Esophagus mucosa (tissue), 1 donor: Measurements from ENCODE around the gene ITPR1. TPM values are rescaled to one million over a fixed set of nuclear protein-coding genes. Genes with fewer than 3 reads are reported as not detected.

Experiments
- ATAC-seq: fragments of 200-7000 bp; cut with Tn5 transposase; one replicate; pipeline ENCODE4 v1.9.1; 2020
- total RNA-seq: library from RNA; stranded (reverse); gene quantifications from one replicate; pipeline ENCODE4 v1.2.4, GENCODE V29; 2023
- donor health status: DM: yes; HTN: yes; CAD: no.

ITPR1 gene
- total RNA-seq, 1 donor from 2014 or later = 12.7 TPM

DNA sequence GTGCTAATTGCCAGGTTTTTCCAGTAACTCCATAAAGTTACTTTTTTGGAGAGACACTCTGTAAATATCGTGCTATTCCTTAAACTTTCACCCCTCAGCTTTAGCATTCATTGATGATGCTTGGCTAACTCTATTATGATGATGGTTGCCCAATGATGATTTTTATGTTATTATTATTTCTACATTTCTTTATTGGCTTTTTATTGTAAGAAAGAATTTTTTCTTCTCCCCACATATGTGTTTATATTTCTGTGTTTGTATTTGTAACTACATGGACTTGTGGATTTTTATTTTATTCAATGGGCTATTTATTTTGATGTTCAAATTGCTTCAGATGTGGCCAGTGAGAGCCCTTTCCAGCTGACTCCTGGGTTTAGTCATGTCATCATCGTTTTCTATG, 323.6 kb downstream of the ITPR1 start:
- ATAC-seq = no peak

DNA sequence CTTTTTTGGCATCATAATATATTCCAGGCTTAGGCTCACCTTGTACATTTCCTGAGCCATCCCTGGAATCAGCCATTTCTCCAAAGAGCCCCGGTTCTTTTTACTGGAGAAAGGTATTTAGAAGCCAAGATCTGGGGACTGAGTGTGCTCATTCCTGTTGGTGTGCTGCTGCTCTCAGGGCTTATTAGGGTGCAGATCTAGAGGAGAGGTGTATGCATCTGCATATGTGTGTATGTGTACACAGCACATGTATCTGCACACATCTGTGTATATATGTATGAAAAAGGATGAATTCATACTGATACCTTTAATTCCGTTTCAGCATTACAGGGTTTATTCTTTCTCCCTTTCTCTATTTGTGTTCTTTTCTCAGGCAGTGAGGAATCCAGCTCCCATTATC, 324.0 kb downstream of the ITPR1 start:
- no peak for ATAC-seq

DNA sequence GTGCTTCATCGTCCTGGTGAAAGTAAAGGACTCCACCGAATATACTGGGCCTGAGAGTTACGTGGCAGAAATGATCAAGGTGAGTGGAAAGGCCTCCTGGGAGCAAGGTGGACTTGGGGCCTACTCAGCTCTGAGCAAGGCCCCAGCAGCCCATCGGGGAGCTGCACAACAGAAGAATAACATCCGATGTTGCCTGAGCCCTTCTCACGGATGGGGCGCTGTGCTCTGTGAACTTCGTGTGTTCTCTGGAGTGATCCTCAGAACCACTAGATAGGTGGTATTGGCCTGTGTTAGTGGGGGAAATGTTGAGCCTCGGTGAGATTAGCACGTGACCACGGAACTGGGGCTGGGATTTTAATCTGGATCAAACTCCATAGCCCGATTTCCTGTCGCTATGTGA, 325.0 kb downstream of the ITPR1 start:
- no peak for ATAC-seq

DNA sequence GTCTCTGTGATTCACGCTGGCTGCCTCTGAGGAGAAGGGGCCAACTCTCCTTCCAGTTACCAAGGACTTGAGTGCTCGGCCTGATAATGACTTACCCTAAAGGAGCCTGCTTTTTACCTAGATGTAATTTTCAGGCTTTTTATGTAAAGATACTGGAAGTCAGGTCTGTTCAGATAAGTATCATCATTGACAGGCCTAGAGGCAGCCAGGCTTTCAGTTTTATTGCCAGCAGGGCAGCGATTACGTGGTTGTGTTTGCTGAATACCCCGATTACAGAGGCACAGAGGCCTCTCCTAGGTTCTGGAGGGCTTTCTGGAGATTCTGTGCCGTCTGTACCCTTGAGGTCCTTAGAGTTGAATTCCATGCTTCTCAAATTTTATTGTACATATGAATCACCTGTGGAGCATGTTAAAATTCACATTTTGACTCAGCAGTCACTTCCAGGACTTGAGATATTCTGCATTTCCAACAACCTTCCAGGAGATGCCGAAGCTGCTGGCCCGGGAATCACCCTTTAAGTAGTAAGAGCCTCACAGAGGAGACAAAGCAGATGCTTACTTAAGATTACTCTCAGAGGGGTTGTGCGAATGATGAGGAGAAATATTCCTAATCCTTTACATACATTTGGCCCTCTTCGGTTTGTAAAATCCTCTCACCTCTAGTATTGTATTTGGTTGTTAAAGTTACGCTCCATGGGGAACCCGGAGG, 326.0 kb downstream of the ITPR1 start:
- no peak for ATAC-seq

DNA sequence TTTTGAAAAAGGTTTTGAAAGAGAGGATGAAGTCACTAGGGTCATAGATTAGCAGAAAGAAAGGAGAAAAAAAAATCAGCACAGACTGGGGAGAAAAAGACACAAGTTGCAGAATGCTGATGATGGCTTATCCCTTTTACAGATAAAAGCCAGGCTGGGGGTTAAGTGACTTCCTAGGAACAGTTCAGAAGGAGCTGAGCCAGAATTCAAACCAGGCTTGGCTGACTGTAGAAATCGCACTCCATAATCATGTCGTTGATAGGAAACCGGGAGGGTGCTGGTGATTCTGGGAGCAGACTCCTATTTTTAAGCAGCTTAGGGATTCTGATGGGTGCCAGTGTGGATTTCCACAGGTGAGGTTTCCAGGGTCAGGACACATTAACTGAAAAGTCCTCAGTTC, 326.6 kb downstream of the ITPR1 start:
- ATAC-seq = no peak

DNA sequence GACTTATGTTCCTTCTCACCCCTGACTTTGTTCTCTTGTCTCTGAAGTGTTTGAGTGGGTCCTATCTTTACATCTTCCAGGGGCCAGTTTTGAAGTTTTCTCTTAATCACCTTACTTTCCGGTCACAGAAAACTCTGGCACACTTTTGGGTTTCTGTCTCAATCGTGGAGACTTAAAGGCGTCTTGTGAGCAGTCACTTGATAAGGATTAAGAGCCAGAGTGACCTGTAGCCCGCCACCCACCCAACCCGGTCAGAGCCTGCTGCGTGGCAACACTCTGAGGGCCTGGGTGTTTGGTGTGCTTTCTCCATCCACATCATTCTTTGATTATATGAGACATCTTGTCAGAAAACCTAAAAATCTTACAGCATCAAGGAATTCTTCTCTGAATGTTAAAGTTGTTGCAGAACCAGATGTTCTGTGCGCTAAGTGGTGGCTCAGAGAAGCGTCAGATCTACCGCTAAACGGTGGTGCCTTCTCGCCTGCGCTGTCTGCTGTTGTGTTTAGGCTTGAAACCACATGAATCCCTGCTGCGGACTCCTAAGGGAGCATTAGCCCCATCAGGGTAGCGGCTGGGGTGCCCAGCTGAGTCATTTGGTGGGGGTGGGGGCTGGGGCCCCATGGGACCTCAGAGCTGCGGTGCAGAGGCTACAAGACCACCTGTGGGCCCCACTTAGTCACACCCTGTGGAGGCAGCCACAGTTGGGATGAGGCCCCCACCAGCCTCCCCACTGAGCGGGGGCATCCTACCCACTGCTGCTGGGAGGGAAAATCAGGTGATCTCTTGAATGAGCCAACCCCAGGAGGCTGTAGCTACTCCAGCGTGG, 327.4 kb downstream of the ITPR1 start:
- ATAC-seq = no peak

DNA sequence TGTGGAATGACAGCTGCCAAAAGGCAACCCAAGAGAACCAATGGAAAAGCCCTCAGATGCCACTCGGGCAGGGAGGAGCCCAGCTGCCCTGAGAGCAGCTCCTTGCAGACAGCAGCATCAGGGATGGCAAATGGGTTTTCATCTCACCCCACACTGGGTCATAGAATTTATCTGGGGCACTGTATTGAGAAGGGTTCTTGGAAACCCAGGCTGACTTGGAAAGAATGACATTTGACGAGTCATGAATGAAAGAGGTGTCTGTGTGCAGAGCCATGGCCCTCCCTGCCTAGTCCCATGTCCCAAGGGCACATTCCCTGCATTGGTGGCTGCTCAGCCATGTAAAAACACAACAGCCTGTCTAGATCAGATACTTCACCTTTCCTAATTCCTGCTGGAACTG, 328.2 kb downstream of the ITPR1 start:
- no peak for ATAC-seq

- no peak for ATAC-seq
Measured at GRCh38 chr3:4821975-4822374, 328.8 kb downstream of the ITPR1 start.

- no peak for ATAC-seq
Measured at GRCh38 chr3:4822568-4822967, 329.4 kb downstream of the ITPR1 start.

- no peak for ATAC-seq
Measured at GRCh38 chr3:4823385-4823784, 330.2 kb downstream of the ITPR1 start.

DNA sequence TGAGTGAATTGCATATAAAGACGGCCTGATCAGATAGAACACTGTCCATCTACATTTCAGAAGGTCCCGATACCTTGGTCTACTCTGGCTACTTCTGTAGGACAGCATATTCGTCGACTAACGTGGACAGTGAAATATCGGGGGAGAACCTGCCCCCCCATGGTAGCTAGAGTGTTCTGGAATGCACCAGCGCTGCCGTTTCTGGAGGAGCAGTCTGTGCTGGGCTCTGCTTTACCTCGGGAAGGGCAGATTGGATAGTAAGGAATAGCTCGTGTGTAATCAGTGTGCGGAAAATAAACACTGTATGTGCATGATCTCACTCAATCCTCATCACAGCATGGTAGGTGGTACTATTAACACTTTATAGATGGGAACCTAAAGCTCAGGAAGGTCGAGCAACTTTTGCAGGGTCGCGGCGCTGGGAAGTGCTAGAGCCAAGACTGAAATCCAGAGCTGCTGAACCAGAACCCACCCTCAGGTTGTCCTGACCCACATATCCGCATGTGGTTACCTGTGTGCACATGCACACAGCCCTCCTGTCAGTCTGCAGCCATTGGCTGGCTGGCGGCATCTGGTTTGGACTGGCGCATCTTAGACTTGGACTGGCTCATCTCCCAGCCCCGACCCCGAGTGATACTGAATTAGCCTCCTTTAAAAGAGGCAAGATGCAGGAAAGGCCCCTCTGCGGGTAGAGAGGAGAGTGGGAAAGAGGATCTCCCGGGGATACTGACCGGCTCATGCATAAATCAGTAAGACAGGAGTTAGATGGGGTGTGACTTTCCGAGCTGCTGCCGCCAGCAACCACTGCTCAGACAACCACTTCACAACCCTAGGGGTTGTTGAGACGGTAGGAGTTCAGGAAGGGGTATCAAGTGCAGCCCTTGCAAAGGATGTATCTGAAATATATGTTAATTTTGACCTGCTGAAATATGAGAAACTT, 331.1 kb downstream of the ITPR1 start:
- ATAC-seq = no peak

DNA sequence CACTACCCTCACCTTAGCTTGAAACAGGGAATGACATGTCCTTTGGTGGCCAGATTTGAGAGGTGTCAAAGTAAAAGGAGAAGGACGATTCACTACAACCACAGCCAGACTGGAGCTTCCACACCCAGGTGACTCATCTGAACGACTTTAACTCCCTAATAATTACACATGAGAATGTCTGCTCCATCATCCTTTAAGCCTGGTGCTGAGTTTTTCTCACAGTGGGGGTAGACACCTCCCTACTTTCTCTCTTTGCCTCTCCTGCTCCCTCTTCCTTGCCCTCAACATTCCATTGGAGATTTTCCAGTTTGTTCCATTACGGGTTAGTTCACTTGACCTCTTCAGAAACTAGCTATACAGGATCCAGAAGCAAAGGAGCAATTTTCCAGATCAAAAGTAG, 331.8 kb downstream of the ITPR1 start:
- ATAC-seq = peak; percentile 74

DNA sequence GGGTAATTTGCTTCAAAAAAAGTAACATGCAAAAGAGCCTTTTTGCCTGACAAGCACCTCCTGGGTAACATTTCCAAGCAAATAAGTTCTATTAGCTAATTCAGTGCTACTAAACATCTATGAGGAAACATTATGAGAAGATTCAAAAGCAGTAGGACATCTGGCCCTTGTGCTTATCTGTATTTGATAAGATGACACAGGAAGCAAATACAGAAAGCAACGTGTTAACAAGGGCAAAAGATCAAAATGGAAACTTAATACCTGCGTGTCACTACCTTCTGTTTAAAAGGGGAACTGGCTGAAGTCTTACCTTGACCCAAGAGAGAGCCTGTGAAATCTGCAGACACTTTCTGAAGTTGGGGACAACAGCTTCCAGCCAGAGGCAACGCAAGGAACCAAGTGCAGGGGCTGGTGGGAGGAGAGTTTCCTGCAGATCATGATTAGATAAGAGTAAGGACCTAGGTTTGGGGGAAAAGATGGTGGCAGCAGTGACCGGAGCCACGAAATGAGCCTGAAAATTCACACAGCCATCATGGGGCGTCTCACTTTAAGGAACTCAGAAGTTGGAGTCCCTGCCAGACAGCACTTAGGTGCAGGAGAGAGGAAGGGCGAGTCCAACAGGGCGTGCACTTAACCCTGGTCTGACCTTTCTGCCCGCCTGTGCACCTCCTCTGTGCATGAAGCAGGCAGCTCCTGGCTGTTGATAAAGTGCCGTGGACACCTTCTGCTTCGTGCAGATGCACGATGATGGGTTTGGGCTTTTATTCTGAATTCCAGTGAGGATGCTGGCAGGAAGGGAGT, 332.5 kb downstream of the ITPR1 start:
- peak; percentile 87 for ATAC-seq

DNA sequence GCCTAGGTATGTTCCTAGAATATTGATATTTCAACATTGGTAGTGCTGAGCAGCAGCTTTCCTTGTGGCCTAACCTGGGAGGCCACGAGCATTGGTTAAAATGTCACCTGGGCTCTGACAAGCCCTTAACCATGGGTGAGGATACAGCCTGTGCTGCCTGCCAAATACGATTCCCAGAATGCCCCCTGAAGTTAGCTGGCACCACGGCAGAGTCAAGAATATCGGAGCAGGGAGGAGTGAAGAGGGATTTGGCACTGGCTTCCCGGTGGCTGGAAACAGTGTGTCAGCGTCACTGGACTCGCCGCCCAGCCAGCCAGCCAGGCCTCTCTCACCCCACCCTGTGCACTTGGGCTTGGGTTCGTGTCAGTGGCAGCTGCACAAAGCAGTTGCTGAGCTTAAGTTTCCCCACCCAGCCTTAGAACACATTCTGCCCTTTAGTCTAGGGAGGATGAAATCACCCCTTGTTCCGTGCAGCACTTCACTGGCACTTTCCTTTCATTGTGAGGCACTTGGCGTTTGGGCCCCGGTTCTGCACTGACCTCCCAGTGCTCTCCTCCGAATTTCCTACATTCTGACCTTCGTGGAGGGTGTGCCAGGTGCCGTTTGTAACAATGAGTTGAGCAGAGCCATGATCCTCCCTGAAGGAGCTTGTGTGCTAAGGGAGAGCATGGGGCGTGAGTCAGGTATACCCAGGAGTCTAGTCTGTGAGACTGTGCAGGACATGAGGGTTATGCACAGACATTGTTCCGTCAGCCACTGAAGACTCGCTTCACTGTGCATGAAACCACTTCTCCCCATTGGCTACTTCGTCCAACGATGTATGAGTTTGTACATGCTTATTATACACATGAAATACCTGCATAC, 333.3 kb downstream of the ITPR1 start:
- peak; percentile 81 for ATAC-seq

DNA sequence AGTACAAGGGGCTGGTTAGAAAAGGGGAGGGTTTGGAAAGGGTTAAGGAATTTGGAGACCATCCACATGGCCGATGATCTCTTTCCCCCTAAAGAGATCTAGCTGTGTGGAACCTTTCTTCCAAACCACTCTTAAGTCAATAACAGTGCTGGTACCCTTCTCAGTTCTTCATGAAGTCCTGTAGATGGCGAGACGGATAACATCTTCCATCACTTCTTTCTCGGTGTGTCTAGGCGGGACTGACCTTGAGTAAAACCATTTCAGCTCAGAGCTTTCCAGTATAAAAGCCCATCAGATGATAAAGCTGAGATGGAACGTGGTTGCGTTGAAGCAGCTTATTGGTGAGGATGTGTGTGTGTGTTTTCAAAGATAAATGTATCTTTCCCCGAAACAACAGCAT, 334.6 kb downstream of the ITPR1 start:
- ATAC-seq = no peak

- no peak for ATAC-seq
Measured at GRCh38 chr3:4828279-4829030, 335.3 kb downstream of the ITPR1 start.

- ATAC-seq = no peak
Measured at GRCh38 chr3:4829031-4829394, 335.9 kb downstream of the ITPR1 start.

- ATAC-seq = no peak
Measured at GRCh38 chr3:4830586-4830914, 337.4 kb downstream of the ITPR1 start.

DNA sequence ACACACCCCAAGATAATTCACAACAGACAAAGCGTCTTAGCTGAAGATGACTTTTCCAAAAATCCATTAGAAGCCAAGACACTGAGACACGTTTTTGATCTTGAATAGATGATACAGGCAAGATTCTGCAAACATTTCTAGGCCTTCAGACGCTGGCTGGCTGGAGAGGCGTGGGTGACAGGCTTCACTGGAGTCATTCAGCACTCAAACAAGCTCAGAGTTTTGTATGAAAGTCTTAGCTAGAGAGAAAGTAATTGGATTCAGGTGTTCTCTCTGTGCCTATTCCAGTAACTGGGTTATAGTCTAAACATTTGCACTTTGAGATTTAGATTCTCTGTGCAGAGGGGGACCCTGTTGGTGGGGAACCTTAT, 338.4 kb downstream of the ITPR1 start:
- no peak for ATAC-seq

DNA sequence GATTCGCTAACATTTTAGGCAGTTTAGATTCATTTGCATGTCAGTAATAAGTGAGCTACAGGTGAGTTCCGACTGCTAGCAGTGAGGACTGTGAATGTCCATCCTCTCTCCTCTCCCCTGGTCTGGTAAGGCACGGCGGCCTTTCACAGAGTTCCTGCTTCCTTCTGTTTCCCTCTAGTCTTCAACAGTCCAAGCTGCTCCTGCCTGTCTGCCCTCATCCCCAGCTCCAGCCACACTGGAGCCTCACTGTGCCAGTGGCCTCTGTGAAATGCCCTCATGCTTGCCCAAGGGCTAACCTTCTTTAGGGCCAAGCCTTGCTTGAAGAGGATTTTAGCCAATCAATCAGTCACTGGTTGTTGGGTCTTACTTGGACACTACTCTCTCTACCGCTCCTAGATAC, 340.3 kb downstream of the ITPR1 start:
- ATAC-seq = no peak

DNA sequence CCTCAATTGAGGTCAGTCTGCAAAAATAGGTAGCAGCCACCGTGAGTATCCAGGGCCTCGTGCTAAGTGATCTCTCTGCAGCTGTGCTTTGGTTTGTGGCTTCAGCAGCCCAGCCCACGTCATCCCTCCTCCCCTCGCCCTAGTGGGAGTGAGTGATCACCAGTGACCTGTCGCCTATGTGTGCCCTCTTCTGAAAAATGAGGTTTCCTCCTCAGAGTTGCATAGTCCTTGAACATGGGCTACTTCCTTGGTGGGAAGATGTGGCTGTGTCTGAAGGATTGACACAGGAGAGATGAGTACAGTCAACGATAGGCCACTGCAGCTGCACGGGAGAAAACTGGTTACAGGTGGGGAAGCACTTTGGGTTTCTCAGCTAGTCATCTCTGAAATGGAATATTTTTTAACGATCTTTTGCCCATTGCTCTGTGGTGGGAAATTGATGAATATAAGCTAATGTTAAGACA, 341.3 kb downstream of the ITPR1 start:
- ATAC-seq = no peak
